Measurements from ENCODE around the gene HMGXB4. TPM values are rescaled to one million over a fixed set of nuclear protein-coding genes. Genes with fewer than 3 reads are reported as not detected.

HMGXB4 gene
- total RNA-seq, 2 donors from 2014 or later, result 39.3 to 43.5 TPM

- H3K9me3 Mint-ChIP-seq, result no peaks in the 10 kb centered on the region
- H3K27ac Mint-ChIP-seq, result no peak overlapping the region
- no peak for DNase-seq
- H3K4me1 Mint-ChIP-seq (ENCODE audit: low read depth), result no peaks in the 10 kb centered on the region
- no peak overlapping the region for H3K4me3 Mint-ChIP-seq
- ATAC-seq (replicated peaks in 1 of 2), result no peak
- H3K36me3 Mint-ChIP-seq (ENCODE audit: insufficient read depth in 2 of 2), result peaks cover 3 to 4% of the 10 kb centered on the region in 2 donors
- no peaks in the 10 kb centered on the region for H3K27me3 Mint-ChIP-seq (ENCODE audit: low read depth)
These were observed 86.6 kb downstream of the HMGXB4 start for GRCh38 chr22:35343664-35344550.

GRCh38 chr22:35344956-35345690 lies 87.8 kb downstream of the HMGXB4 start:
- Mint-ChIP-seq H3K27me3 (ENCODE audit: low read depth) (no peaks in the 10 kb centered on the region), H3K4me3 (no peak overlapping the region), H3K36me3 (ENCODE audit: insufficient read depth in 2 of 2) (peaks cover 2 to 3% of the 10 kb centered on the region in 2 donors), H3K4me1 (ENCODE audit: low read depth) (no peaks in the 10 kb centered on the region), H3K27ac (no peak overlapping the region), H3K9me3 (no peaks in the 10 kb centered on the region)
- ATAC-seq (replicated peaks in 1 of 2) (no peak), DNase-seq (no peak)

Other genes with a start within 250 kb of the HMGXB4 start
- gene ISX, start 191.3 kb upstream of the HMGXB4 start, total RNA-seq, result not detected
- 10 to 100 TPM; 38.4 to 40.4 TPM for gene TOM1, start 42.4 kb downstream of the HMGXB4 start, total RNA-seq
- gene HMOX1, start 123.6 kb downstream of the HMGXB4 start, total RNA-seq, result under 1 TPM; 0.34 to 0.76 TPM
- gene MCM5, start 142.6 kb downstream of the HMGXB4 start, total RNA-seq, result 100 to 1,000 TPM; 290 to 370 TPM